ENCODE measurements around the gene PLXNB2.

Gene PLXNB2

DNA sequence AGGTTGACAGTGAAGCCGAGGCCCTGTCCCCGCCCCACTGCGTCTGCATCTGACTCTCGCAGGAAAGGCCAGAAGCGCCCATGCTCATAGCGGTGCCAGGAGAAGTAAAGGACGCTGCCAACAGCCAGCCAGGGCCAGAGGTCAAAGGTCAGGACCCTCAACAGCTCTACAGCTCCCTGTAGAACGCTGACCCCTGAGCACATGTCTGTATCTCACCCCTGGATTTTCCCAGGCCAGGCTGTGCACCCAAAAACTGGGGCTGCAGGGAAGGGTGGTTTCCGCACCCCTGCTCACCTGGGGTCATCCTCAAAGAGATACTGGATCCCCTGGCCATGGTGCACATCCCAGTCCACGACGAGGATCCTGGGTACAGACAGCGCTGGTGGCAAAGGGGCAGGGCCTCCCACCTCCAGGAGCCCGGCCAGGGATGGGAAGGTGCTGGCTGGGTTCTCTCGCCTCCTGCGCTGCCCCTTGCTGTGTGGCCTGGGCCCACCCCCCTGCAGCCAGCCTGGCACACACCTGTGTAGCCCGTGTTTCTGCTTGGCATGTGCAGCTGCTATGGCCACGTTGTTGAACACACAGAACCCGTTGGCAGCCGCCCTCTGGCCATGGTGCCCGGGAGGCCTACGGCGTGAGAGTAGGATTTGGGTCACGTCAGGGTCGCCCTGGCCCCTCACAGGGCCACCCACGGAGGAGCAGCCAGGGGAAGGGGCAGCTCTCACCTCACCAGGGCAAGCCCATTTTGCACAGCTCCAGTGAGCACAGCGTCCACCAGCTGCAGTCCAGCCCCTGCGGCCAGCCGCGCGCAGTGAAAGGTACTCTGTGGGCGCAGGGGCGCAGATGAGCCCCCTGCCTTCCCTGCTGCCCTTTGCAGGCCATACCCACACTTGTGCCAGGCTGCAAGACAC is 57.9 kb downstream of the PLXNB2 start:
- DNase-seq: no peak

DNA sequence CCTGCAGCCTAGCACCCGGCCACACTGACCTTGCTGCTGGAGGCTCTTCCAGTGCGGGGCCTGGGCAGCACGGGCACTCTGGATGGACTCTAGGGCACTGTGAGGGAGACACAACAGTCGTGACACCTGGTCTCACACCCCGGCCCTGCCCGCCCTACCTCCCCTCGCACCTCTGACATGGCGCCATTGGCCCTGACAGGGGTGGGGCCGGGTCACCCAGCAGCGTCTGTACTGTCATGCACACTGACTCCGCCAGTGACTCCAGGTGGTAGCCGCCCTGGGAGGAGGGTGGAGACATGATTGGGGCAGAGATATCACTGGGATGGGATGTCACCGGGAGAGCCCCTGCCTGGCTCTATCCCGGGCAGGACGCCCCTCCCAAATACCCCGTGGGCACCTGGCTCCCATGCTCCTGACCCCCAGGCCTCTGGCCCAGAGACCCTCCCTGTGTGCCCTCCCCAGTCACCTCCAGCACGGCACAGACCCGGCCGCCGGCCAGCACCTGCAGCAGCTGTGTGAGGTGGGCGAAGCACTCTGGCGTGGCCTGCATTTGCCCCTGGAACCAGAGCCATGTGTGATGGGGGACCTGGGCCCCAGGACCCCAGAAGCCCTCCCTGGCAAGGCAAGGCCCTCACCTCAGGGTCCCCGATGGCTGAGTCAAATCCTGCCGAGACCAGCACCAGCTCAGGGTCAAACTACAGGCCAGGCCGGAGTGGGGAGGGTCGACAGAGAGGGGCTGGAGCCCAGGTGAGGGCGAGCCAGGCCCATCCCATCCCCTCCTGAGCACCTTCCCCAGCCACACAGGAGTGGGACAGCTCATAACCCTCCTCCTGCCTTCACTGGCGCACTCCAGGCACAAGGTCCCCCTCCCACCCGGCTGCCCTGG is 59.0 kb downstream of the PLXNB2 start:
- DNase-seq: no peak

DNA sequence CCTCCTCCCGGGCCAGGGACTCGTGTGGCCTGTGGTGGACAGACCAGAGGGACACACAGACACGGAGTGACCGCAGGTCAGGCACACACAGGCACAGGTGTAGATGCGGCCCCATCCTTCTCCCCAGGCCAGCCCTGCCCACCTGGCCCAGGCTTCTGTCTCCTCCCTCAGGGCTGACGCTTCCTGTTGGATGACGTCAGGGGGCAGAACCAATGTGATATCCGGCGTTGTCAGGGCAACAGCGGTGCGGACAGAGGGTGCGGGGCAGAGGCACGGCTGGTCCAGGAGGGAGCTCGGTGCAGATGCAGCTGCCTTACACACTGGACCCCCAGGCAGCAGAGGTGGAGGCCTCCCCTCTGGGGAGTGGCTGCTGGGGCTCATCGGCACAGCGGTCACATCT is 59.7 kb downstream of the PLXNB2 start:
- DNase-seq: no peak

DNA sequence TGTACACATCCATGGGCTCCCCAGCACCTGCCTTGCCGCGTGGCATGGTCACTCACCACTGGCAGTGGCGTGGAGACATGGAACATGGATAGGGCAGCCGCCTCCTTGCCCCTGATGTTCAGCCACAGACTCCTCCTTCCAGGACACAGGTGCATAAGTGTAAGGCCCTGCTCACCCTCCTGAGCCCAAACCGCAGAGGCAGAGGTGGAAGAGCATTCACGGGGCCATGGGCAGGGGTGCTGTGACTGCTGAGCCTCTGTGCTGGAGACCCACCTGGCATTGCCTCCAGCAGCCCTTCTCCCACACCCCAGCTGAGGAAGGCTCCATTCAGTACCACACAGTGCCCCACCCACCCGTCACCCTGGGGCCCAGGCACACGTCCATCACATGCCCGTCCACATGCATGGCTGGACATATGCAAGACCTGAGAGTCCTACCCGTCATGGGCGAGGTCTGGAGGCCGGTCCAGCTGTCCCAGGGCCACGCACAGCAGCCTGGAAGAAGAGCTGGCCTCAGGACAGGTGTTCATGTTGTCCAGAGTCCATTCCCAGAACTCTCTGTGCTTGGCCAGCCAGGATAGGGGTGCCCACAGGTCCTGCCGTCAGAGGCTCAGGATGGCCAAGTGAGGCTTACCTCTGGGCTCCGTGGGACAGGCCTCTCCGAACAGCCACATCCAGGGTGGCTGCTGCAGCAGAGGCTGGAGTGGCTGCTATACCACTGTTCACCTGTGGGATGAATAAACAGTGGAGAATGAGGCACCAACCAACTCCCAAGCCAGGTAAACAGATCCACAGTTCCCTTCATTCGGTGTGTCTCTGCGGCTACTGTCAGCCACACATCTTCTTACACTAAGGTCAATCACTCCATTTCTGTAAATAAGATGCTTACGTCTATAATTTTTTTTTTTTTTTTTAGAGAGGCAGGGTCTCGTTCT is 60.9 kb downstream of the PLXNB2 start:
- no peak for DNase-seq

DNA sequence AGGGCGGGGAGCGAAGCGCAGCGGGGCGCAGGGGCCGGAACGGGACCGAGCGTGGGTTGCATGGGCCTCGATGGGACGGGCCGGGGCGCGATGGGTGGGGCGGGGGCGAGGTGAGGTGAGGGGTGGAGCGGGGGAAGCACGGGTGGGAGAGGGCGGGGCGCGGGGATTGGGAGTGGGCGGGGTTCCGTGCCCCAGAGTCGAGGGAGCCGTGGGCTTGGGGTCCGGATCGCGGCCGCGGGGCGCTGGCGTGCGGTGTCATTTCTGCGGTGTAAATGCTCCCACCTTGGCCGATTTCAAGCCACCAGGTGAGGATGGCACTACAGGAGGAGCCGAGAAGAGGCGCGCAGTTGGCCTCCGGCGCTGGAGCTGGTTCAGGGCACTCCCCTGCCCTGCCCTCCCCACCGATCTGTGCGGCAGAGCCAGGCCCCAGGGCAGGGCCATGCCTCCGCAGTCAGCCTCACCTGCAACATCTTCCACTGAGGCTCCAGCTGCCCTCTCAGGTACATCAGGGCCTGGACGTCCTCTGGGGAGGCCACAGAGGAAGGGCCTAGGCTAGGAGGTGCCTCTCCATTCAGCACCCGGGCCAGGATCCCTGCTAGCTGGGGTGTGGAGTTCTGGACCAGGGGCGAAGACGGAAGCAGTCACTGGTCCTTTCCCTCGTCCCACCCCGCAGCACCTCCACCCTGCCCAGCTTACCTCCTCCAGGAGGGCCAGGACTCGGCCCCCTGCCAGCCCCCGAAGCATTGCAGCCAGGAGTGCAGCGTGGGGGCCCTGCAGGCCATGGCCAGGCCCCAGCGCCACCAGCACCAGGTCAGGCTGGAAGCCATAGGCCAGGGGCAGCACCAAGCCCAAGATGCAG is 62.0 kb downstream of the PLXNB2 start:
- DNase-seq: no peak

DNA sequence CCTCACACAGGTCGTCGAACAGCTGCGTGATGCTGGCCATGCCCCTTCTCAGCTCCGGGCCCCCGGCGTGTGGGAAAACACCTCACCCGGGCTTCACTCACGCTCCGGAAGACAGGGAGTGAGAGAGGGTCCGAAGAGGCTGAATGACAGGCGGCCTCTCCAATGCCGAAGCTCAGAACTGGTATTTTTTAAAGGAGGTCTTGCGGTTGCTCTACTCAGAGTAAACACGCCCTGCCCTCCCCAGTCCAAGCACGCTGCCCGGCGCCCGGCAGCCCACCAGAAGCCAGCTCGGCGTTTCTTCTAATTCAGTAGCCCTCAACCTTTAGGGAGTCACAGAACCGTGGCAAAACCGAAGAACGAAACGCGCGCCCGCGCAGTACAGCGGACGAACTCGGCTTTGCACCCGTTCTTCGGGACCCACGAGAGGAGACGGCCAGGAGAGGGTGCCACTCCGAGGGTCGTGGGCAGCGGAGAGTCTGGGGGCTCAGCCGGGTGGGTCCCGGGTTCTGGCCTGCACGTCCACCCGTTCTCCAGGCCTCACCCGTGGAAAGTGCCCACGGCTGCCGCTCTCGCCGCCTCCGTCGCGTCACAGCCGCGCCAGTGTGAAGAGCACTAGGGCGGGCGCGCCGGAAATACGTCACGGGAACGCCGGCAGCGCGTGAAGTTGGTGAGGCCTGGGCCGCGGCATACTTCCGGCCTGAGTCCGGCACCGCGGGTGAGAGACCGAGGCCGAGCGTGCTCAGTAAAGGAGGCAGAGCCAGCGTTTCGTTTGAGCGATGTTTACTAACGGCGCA is 62.8 kb downstream of the PLXNB2 start, which contains the start of gene TUBGCP6:
Gene TUBGCP6 (minus strand): TSS at position 604 of the 794 bp plus-strand sequence. CDS start 564 bp downstream, at position 40.
- DNase-seq: peak; percentile 92

DNA sequence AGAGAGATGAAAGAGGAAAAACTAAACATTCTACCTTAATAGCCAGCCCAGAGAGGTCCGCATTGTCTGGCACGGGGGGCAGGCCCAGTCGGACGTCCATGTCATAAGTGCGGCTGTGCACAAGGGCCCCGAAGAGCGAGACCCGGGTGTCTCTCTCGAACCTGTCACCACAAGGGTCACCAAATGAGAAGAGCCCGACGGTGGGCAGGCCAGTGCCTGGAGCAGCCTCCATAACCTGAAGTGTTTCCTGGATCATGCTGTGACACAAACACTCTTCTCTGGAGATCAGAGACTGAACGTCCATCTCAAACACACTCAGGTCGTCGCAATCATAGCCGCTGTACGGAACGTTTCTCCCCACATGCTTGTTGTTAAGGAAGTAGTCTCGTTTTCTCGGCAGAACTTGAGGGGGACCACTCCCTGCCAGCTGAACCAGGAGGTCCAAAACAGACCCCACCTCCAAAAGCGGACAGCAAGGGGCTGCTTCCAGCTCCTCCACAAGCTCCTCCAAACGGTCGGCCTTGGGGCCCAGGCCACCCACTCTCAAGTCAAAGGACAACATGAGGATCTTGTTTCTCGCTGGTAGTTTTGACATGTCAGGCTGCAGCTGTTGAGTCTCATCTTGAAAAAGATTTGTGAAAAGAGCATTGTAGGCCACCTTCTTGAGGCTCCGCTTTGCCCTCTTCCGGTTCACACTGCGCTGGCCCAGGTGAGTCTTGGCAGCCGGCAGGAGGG is 63.6 kb downstream of the PLXNB2 start:
- DNase-seq: peak; percentile 42

DNA sequence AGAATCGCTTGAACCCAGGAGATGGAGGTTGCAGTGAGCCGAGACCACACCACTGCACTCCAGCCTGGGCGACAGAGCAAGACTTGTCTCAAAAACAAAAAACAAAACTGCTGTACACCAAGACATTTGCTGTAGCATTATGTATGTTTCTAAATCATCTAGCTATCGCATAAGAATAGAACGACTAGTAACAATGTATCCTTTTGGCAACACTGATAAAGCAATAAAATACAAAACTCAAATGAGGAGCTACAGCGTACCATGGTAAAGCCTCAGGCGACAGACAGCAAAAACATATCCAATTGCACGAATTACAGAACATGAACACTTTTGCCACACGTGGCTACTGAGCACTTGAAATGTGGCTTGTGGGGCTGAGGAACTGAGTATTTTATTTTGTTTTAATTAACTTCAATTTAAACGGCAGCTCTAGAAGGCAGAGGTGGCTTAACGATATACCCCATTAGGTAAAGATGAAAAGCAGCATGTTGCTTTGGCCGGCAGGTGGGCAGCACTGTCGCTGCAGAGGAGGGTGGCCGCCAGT is 65.0 kb downstream of the PLXNB2 start:
- no peak for DNase-seq

DNA sequence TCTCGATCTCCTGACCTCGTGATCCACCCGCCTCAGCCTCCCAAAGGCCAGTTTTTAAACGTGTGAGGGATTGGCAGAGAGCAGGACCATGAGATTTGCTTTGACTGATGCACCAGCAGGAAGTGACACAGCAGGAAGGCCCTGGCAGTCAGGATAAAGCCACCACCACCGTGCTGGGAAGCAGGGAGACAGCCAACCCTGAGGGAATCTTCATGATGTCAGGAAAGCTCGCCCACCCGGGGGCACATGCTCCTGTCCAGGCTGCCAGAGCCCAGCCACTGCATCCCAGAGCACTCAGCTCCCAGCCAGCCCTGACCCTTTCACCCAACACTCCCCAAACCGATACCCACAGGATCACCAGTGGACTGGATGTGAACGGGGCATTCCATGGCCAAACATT is 68.7 kb downstream of the PLXNB2 start:
- DNase-seq: no peak

DNA sequence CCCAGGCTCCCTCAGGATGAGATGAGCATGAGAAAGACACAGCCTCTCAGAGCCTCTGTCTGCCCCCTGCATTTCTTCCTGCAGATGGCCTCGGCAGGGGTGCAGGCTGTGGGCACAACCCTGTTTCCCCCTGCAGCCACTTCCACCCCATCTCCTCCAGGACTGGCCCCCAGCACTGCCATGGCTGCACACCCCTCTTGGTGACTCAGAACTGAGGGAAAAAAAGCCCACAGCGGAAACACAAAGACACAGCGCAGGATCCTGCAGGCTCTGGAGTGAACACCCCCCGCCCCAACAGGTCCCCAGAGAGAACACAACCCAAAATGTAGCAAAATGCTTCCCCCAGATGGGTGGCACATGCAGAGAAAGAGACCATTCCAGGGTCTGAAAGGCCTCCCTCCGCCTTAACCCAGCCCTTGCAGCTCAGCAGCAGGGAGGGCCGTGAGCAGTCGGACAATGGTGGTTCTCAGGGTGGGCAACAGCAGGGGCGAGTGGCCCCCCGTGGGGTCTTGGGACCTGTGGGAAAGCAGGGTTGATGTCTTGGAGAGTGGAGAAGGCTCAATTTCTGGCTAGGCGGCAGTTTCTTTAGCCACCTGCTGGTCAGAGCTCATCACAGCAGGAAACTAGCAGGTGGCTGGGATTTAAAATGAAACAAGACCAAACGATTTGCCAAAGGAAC is 70.6 kb downstream of the PLXNB2 start:
- peak; percentile 33 for DNase-seq

DNA sequence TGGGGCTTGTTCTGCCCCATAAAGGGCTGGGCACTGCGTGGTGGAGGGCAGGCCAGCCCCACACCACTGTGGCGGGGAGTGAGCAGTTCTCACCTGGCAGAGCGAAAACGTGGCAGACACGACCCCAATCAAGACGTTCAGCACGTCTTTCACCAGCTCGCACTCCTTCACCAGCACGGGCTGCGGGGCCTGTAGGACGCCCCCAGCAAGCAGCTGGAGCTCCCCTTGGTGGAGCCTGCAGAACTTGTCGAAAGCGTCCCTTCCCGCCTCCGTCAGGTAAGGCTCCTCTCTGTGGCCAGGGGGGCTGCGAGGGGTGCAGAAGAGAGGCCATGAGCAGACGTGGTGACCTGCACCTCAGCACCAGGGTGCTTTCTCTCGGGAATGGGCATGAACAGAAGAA is 74.2 kb downstream of the PLXNB2 start:
- DNase-seq: no peak

DNA sequence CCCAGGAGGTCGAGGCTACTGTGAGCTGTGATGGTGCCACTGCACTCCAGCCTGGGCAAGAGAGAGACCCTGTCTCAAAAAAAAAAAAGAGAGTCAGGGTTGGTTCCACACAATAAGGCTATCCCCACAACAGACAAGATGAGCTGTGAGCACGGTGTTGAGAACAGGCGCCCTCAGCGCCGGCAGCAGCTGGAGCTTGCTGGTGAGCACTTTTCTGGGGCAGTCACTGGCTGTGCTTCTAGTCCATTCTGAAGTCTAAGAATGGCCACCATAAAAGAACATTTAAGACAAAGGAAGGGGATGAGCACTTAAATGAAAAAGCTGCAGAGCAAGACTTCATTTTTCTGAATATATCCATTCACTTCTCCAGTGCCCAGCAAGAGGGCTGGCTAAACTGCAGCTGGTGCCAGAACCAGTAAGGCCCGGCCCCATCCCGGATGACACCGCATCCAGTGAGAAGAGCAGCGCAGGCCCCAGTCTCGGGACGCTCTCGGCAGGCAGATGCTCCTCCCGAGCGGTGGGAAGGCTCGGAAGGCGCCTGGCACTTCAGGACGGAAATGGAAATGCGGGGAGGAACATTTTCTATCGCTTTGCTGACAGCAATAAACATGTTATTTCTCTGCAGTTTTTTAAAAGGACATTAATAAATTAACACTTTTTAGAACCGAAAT is 74.8 kb downstream of the PLXNB2 start:
- no peak for DNase-seq

DNA sequence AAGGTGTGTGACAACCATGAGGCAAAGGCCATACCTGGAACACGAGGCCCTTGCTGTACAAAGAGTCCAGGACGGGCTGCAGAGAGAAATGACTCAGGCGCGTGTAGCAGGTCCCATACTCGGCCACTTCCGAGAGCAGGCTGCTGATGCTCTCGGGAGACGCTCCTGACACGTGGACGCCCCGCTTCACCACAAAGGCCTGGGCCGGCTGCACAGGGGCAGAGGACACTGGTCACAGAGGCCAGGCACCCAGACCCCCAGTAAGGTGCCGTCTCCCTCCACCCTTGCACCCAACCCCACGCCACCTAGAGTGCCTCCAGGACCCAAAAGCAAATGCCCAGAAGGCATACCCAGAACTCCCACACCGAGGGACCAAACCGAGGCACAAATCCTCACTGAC is 78.1 kb downstream of the PLXNB2 start:
- DNase-seq: no peak

DNA sequence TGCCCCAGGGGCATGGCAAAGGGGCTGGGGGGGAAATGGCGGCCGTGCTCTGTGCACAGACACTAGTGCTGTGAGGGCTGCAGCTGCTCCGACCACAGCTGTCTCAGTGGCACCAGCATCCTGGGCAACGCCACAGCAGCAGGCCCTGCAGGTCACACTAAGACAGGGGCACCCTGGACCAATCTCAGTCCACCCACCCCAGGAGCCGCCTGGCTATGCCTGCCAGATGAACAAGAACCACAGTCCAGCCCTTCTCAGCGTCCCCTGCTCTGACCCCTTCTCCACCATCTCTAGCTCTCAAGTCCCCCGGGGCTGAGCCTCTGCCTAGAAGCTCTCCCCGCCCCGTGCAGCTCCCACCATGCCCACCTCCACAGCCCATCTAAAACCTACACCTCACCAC is 79.1 kb downstream of the PLXNB2 start:
- DNase-seq: no peak

DNA sequence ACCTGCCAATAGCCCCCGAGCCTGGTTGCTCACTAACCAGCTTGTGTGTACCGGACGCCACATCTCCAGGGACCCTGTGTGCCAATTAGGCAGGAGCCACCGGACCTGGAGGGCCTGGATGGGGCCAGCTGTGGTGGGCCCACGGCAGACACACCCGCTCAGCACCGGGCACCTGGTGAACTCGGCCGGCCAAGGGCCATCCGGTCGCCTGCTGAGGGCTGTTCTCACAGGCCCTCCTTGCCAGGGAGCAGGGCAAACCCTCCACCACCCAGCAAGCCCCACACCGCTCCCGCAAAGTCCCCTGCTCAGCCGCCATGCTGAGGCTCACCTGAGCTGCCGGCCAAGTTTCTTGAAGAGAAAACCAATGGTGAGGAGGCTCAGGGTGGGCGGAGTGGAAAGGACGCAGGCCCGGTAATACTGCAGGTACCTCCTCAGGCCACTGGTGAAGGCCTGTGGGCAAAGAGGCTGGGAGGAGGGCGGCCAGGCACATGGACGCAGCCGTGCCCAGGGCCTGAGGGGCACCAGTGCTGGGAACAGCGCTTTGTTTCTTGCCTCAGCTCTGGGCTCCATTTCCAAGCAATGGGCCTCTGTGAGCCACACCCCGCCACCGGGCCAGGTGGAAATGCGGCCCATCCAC is 79.7 kb downstream of the PLXNB2 start:
- no peak for DNase-seq

DNA sequence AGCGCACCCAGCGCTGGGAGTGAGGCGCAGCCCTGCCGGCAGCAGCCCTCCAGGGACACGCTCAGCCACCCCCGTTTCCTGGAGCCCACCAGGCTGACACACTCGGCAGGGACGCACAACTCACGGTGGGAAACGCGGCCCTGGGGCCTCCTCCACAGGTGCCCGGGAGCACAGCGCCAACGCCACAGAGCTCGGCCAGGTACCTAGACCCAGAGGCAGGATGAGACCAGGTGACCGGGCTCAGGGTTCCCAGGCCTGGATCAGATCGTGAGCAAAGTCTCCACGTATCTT is 80.6 kb downstream of the PLXNB2 start:
- DNase-seq: no peak

DNA sequence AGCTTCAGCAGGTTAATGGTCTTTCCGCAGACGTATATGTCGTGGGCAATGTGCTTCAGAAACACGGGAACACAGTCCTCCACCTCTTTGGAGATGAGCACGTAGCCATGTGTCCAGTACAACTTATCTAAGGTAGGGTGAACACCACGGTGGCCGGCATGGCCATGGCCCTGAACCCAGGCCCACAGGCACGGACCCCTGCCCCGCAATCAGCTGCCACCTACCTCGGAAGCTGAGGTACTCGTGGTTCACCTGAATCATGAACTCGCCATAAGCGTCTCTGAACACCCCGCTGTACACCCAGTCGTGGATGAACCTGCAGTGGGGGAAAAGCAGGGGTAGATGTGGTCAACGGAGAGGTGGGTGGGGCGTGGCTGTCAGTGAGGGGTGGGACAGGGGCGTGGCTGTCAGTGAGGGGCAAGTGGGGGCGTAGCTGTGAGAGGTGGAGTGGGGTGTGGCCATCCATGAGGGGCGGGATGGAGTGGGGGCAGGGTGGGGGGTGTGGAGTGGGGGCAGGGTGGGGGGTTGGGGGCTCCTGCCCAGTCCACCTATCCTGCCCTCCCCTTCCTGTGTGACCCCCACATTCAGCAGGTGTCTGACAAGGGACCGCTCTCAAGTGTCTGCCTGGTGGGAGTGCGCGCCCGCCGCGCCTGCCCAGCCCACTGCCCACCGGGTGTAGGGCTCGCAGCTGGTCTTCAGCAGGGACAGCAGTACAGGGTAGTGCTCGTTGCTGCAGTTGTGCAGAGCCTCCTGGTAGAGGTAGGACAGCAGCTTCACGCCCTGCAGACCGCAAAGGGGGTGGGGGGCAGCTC is 81.2 kb downstream of the PLXNB2 start:
- no peak for DNase-seq
